ENCODE results near the gene SRSF11.

The SRSF11 gene

GRCh38 chr1:70224954-70225353 lies 3.8 kb downstream of the SRSF11 start:
- no peak for DNase-seq

GRCh38 chr1:70227439-70227838 lies 6.3 kb downstream of the SRSF11 start:
- DNase-seq, result no peak

GRCh38 chr1:70228670-70229069 lies 7.5 kb downstream of the SRSF11 start:
- DNase-seq, result no peak

GRCh38 chr1:70231475-70231874 lies 10.3 kb downstream of the SRSF11 start:
- DNase-seq, result no peak

- DNase-seq, result no peak
Measured at GRCh38 chr1:70234733-70235132, 13.6 kb downstream of the SRSF11 start.

- DNase-seq, result no peak
Measured at GRCh38 chr1:70239940-70240339, 18.8 kb downstream of the SRSF11 start.

GRCh38 chr1:70247122-70247521 lies 25.9 kb downstream of the SRSF11 start:
- no peak for DNase-seq

- DNase-seq, result no peak
Measured at GRCh38 chr1:70247768-70248167, 26.6 kb downstream of the SRSF11 start.

- DNase-seq, result no peak
Measured at GRCh38 chr1:70248729-70249128, 27.5 kb downstream of the SRSF11 start.

- DNase-seq, result no peak
Measured at GRCh38 chr1:70256664-70257063, 35.5 kb downstream of the SRSF11 start.

- no peak for DNase-seq
Measured at GRCh38 chr1:70264839-70265238, 43.7 kb downstream of the SRSF11 start.

- no peak for DNase-seq
Measured at GRCh38 chr1:70265946-70266345, 44.8 kb downstream of the SRSF11 start.

GRCh38 chr1:70277875-70278274 lies 56.7 kb downstream of the SRSF11 start:
- no peak for DNase-seq

GRCh38 chr1:70278710-70279109 lies 57.5 kb downstream of the SRSF11 start:
- DNase-seq, result no peak

GRCh38 chr1:70284366-70284765 lies 63.2 kb downstream of the SRSF11 start:
- no peak for DNase-seq

GRCh38 chr1:70286453-70286852 lies 65.3 kb downstream of the SRSF11 start:
- DNase-seq, result no peak

- no peak for DNase-seq
Measured at GRCh38 chr1:70288166-70288565, 67.0 kb downstream of the SRSF11 start.

- no peak for DNase-seq
Measured at GRCh38 chr1:70290218-70290617, 69.0 kb downstream of the SRSF11 start.

- no peak for DNase-seq
Measured at GRCh38 chr1:70293186-70293843, 72.1 kb downstream of the SRSF11 start.

- no peak for DNase-seq
Measured at GRCh38 chr1:70295749-70296148, 74.6 kb downstream of the SRSF11 start.

- DNase-seq, result no peak
Measured at GRCh38 chr1:70299472-70299871, 78.3 kb downstream of the SRSF11 start.
